Fibroblast of skin of left quadriceps (primary cell): ENCODE results near the gene TMEM54.

ENCODE experiments used
- DNase-seq, 2 experiments: peaks; one replicate each; pipeline ENCODE4 v3.0.0-alpha.2; 2013; ENCODE audit warnings: low read depth in 2 of 2

The TMEM54 gene

DNA sequence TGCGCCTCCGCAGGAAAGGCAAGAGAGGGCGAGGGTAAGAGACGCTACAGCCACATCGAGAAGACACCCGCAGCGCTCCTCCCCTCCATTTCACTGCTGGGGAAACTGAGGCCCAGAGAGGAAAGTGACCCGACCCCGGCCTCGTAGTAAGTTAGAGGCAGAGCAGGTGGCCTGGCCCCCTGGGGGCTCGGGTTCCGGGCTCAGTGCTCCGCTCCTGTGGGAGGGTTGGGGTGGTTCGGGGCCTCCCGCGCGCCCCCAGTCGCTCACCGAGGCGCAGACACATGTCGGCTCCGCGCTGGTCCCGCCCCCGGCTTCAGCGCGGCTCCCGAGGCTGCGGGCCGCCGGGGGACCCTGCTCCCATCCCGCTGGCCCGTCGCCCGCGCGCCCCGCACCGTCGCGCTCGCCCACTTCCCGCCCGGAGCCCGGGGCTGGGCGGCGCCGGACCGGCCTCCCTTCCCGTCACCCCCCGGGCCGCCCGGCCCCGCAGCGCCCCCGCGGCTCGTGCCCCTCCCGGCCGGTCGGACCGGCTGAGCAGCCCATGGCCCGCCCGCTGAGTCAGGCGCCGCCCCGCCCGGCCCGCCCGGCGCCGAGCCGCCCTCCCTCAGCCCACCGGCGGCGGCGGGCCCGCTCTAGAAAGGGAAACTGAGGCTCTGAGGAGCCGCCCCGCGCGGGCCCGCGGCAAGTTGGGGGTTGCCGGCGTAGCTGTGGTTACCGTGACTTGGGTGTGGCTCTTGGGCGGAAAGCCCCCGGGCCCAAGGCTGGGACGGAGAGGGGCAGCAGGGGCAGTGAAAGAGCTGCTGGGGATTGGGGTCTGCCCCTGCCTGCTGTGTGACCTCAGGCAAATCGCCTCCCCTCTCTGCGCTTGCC, at the start of gene TMEM54:
Gene TMEM54, minus strand, starts transcription at position 434 of the 867 bp plus-strand sequence. Its CDS starts 151 bp downstream, at position 283.
- no peak for DNase-seq

DNA sequence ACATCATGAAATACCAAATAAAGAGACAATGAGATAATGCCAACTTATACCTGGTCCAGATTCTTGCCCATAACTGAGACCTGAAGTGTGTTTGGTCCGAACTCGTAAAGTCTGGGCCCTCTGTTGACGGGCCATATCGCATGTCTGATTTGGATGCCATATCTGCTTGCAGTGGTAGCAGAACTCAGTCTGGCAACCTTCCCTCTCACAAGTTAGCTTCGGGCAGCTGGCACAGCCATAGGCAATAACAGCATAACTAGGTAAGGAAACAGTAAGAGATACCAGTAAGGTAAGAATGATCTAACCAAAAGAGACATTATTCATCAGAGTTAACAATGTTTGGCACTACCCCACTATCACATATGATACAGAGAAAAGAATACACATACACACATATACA, 48.3 kb upstream of the TMEM54 start:
- no peak for DNase-seq

DNA sequence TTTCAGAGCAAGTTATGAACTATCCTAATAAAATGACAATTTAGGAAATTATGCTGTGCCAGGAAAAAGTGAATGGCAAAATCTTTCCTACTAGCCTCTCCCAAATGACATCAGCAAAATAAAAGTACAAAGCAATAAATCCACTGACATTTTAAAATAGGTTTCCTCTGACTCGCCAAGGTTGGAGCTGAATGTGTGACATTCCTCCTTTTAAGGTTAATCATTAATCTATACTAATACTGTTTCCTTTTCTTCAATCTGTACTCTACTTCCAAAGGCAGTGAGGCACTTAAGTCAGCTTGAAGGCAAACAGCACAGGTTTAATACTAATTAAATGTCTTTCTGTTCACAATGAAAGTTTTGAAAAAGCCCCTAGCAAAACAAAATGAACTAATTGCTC, 47.7 kb upstream of the TMEM54 start:
- no peak for DNase-seq

DNA sequence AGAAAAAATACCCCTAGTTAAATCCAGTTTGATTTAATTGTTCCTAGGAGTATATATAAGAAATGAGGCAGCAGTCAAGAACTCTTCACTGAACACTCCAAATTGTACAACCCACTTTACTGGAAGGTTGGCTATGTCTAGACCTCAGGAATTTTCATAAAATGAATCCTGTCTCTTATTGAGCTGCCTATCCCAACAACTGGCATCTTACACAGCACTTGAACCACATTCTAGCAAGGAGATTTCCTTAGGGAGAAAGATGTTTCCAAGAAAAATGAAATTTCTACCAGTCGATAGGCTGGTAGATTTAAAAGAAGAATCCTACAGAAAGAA, 47.2 kb upstream of the TMEM54 start:
- no peak for DNase-seq

DNA sequence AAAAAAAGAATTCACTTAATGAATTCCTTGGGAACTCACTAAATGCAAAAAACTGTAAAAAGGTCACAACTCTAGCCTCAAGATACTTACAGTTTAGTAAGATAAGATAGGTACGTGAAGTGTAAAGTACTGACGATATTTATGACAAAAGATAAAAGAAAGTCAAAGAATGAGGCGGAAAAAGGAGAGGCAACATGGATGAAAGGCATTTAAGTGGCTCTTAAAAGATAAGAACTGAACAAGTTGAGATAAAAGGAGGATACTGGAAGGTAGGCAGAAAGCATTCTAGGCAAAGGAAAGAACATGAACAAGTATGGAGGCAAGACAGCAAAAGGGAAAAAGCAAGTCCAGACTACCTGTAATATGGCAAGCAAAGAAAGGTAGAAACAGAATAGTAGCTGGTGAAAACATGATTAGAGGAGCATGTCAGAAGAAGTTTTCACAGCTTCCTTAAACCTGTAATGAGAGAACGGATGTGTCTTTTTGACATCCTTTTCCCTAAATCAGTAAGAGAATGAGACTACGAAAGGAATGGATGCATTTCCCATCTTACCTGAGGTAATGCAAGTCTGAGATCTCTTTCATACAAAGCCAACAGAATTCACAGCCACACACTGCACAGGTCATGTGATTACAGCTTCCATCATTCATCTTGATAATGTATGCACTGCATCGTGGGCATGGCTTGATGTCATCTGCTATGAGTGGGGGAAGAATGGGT, 46.6 kb upstream of the TMEM54 start:
- DNase-seq: no peak

DNA sequence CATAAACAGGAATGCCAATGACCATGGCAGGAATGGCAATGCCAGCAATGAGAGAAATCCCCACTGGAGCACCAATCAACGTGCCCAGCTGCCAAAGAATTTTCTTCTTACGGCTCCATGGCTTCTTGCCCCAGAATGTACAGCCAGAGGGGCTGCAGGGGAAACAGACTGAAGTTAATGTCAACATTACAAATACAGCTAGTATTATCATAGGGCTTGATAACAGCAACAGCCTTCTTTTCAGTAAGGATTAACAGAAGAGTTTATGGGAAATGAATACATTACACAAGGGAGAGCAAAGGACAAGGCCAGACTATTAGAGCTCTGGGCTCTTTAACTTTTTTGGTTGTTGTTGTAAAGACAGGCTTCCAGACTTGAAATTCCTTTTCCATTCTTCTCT, 45.2 kb upstream of the TMEM54 start:
- no peak for DNase-seq

GRCh38 chr1:32944180-32944579, 43.0 kb upstream of the TMEM54 start:
- no peak for DNase-seq

GRCh38 chr1:32939655-32940371, 38.6 kb upstream of the TMEM54 start:
- peak; percentile 57 to 60 for DNase-seq

GRCh38 chr1:32937061-32937460, 35.9 kb upstream of the TMEM54 start:
- no peak for DNase-seq

DNA sequence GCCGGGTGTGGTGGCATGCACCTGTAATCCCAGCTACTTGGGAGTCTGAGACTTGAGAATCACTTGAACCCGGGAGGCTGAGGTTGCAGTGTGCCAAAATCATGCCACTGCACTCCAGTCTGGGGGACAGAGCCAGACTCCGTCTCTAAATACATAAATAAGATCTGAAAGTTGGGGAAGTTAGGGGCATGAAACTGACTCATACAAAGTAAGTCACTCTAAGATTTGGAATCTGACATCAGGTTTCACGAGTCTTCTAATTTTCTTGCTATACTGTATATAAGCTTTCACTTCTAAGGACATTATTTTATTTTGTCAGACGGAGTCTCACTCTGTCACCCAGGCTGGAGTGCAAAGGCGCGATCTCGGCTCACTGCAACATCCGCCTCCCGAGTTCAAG, 33.3 kb upstream of the TMEM54 start:
- DNase-seq: no peak

- DNase-seq: no peak
These were observed 32.6 kb upstream of the TMEM54 start for GRCh38 chr1:32933742-32934322.

GRCh38 chr1:32931760-32932159, 30.6 kb upstream of the TMEM54 start:
- no peak for DNase-seq

DNA sequence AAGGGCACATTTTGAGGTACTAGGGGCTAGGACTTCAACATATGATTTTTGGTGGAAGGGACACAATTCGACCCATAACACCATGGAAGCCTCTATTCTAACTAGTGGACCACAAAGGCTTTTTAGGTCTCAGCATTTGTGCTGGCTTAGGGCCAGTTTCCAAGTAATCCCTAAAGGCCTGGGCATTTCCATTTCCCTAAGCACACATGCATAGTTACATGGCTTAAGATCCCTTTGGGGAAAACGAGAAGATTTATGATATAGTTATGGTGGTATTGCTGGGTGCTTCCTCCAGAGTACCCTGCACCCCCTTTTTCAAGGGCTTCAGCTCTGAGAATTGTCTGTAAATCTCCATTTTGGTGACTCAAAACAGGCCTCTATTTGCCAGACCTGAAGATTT, 28.2 kb upstream of the TMEM54 start:
- no peak for DNase-seq

- DNase-seq: no peak
These were observed 27.5 kb upstream of the TMEM54 start for GRCh38 chr1:32928715-32929114.

GRCh38 chr1:32928285-32928684, 27.1 kb upstream of the TMEM54 start:
- DNase-seq: no peak

DNA sequence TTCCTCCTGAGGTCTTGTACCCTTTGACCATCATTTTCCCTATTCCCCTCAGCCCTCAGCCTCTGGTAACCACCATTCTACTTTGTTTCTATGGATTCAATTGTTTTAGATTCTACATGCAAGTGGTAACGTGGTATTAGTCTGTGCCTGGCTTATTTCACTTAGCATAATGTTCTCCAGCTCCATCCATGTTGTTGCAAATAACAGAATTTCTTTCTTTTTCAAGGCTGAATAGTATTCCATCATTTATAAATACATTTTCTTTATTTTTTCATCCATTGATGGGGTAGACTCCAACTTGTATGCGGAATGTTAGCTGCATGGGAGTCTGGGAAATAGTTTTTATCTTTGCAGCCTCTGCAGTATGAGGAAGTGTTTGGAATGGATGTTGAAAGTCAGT, 26.3 kb upstream of the TMEM54 start:
- no peak for DNase-seq

DNA sequence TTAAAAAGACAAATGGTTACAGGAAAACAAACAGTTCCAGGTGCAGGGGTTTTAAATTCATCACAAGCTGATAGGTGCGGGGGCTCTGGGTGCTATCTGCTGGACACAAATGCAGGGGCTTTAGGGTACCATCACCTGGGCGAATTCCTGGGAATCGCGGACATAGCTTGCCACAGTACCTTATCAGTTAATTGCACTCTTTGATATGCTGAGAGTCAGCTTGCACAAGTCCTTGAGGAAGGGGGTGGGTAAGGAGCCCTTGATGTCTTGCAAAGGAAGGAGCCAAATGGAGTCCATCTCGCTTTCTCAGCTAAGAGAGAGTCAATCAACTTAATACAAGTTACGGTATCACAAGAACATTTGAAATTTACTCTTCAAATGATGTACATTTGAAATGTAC, 25.4 kb upstream of the TMEM54 start:
- no peak for DNase-seq

DNA sequence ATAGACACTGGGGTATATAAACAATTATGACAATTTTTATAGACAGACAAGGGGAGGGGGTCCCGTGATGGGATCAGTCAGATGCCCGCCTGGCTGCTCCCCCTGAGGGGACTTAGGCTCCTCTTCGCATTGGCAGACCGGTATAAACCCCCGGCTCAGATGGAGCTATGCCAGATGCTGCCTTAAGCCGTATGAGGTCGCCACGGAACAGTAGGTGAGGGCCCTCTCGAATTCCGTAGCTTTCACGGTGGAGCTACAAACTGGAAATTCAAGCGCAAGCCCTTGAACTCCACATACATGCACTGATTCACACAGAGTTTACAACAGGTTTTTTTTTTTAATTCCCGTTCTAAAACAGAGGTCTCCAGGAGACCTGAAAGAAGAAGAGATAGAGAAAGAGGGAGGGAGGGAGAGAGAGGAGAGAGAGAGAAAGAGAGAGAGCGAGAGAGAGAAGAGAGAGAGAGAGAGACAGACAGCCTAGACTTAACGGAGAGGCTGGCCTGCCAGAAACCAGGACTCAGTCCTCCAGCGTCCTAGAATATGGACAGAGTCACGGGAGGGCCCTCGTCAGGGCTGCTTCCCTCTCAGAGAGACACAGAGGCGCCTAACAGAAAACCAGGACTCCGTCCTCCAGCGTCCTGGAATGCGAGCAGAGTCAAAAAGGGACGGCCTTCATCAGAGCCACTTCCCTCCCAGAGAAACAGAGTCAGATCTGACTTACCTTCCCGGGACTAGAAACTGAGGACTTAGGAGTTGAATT, 24.4 kb upstream of the TMEM54 start:
- DNase-seq: no peak

- DNase-seq: no peak
These were observed 23.7 kb upstream of the TMEM54 start for GRCh38 chr1:32924881-32925344.

- DNase-seq: no peak
These were observed 19.6 kb upstream of the TMEM54 start for GRCh38 chr1:32920833-32921232.
